Common myeloid progenitor, CD34-positive (primary cell): ENCODE measurements around the gene SPRY2.
A peak's percentile ranks its signal among the peaks of the same experiment; 100 is the strongest.

ENCODE experiments used
- CTCF ChIA-PET: fragments of 350-600 bp; sonication (Branson Sonifier 250); formaldehyde crosslinking; loops from one replicate; lab custom pipeline; 2021; ENCODE audit warnings: antibody characterized with exemption; lab: Charles Lee
- POLR2A ChIA-PET: fragments of 350-600 bp; sonication (Branson Sonifier 250); formaldehyde crosslinking; loops from one replicate; lab custom pipeline; 2021; ENCODE audit warnings: antibody characterized with exemption; lab: Charles Lee
- DNase-seq, 3 donors: peaks; one replicate each; pipeline versions ENCODE4 v3.0.0 to v3.0.0-alpha.2; 2013
- H3K27ac ChIP-seq, 2 experiments: 1 replicate in 1 of 2; 2 replicates in 1 of 2; pipeline ENCODE4 v1.7.0; 2013; ENCODE audit warnings: inconsistent platforms in 2 of 2, low read length in 2 of 2, mild to moderate bottlenecking in 2 of 2, low read depth in 1 of 2, moderate library complexity in 1 of 2; ENCODE audit not compliant: severe bottlenecking in 2 of 2, insufficient read depth in 1 of 2, poor library complexity in 1 of 2
- H3K27me3 ChIP-seq, 5 experiments: replicated peaks in 2 of 5; 1 replicate in 3 of 5; 2 replicates in 2 of 5; pipeline versions ENCODE4 v1.6.1 to v1.7.0; 2013; ENCODE audit warnings: low read length in 4 of 5, mild to moderate bottlenecking in 2 of 5, moderate library complexity in 2 of 5, inconsistent platforms in 1 of 5; ENCODE audit not compliant: insufficient read depth in 5 of 5, control insufficient read depth in 4 of 5
- H3K36me3 ChIP-seq, 4 experiments: 1 replicate in 2 of 4; 2 replicates in 2 of 4; pipeline versions ENCODE4 v1.6.1 to v1.7.0; 2013; ENCODE audit warnings: low read length in 3 of 4, control low read depth in 1 of 4, mild to moderate bottlenecking in 1 of 4; ENCODE audit not compliant: control insufficient read depth in 4 of 4, insufficient read depth in 4 of 4
- H3K4me1 ChIP-seq, 4 experiments: 1 replicate in 3 of 4; 2 replicates in 1 of 4; pipeline versions ENCODE4 v1.6.1 to v1.7.1; 2013; ENCODE audit warnings: low read length in 3 of 4, mild to moderate bottlenecking in 3 of 4, control low read depth in 1 of 4, inconsistent platforms in 1 of 4, moderate library complexity in 1 of 4; ENCODE audit not compliant: control insufficient read depth in 4 of 4, insufficient read depth in 4 of 4; ENCODE audit errors: control extremely low read depth in 1 of 4
- H3K4me3 ChIP-seq, 7 experiments: 1 replicate in 4 of 7; 2 replicates in 3 of 7; pipeline versions ENCODE4 v1.5.1 to v1.7.0; 2013; ENCODE audit warnings: mild to moderate bottlenecking in 7 of 7, low read length in 6 of 7, moderate library complexity in 6 of 7, inconsistent platforms in 2 of 7, low read depth in 2 of 7, control low read depth in 1 of 7; ENCODE audit not compliant: insufficient read depth in 4 of 7, control insufficient read depth in 1 of 7; ENCODE audit errors: extremely low read depth in 1 of 7
- H3K9me3 ChIP-seq, 5 experiments: 1 replicate in 4 of 5; 2 replicates in 1 of 5; pipeline versions ENCODE4 v1.6.1 to v1.7.1; 2013; ENCODE audit warnings: low read length in 4 of 5, mild to moderate bottlenecking in 2 of 5, inconsistent platforms in 1 of 5, low read depth in 1 of 5, moderate library complexity in 1 of 5; ENCODE audit not compliant: control insufficient read depth in 4 of 5, insufficient read depth in 2 of 5; ENCODE audit errors: control extremely low read depth in 1 of 5
- WGBS: methylation state at CpG from one replicate; pipeline ENCODE4 v1.1.5; 2013; ENCODE audit not compliant: insufficient coverage; 5-methylcytosine and 5-hydroxymethylcytosine counted together

SPRY2 gene

GRCh38 chr13:80337288-80338081 lies 3.4 kb downstream of the SPRY2 start:
- CTCF ChIA-PET: interaction anchor here (1.2 kb wide), 1 partner anchor 665 kb away, joined by 3 read pairs; no protein-coding TSS in a partner anchor
- Histone ChIP-seq H3K9me3 (no peaks in the 10 kb centered on the region), H3K4me3 (peak overlapping the region in 1 of 7 experiments; percentile 97), H3K4me1 (peaks cover 16 to 40% (median 33%) of the 10 kb centered on the region in 4 experiments), H3K27ac (no peak overlapping the region), H3K36me3 (peaks cover 5 to 14% (median 8%) of the 10 kb centered on the region in 4 experiments), H3K27me3 (no peaks in the 10 kb centered on the region)
- POLR2A ChIA-PET: no interaction called here
- WGBS: 98% methylated on average over 19 of the region's 26 CpGs
- DNase-seq: no peak

- Histone ChIP-seq H3K27ac (no peak overlapping the region), H3K9me3 (no peaks in the 10 kb centered on the region), H3K4me1 (peaks cover 10 to 34% (median 28%) of the 10 kb centered on the region in 4 experiments), H3K36me3 (peaks cover 8 to 14% (median 8%) of the 10 kb centered on the region in 4 experiments), H3K27me3 (no peaks in the 10 kb centered on the region), H3K4me3 (no peak overlapping the region)
- DNase-seq: no peak
- POLR2A ChIA-PET: no interaction called here
- 98% methylated on average over 9 of the region's 9 CpGs for WGBS
- CTCF ChIA-PET: interaction anchor here (1.2 kb wide), 1 partner anchor 664 kb away, joined by 3 read pairs; no protein-coding TSS in a partner anchor
Measured at GRCh38 chr13:80336776-80337287, 4.1 kb downstream of the SPRY2 start.

- Histone ChIP-seq H3K4me1 (peaks cover 8 to 31% (median 25%) of the 10 kb centered on the region in 4 experiments), H3K27me3 (no peaks in the 10 kb centered on the region), H3K36me3 (peaks cover 8 to 14% (median 9%) of the 10 kb centered on the region in 4 experiments), H3K4me3 (no peak overlapping the region), H3K27ac (no peak overlapping the region), H3K9me3 (no peaks in the 10 kb centered on the region)
- WGBS: no CpG with 5 or more reads among the region's 2 CpGs
- POLR2A ChIA-PET: no interaction called here
- CTCF ChIA-PET: interaction anchor here (1.1 to 1.2 kb wide), 2 partner anchors 557 to 664 kb away, joined by 3 read pairs; no protein-coding TSS in a partner anchor
- no peak for DNase-seq
Measured at GRCh38 chr13:80336370-80336769, 4.6 kb downstream of the SPRY2 start.

- WGBS: no CpG with 5 or more reads among the region's 2 CpGs
- DNase-seq: peak in 2 of 3 donors; percentile 33 to 53
- Histone ChIP-seq H3K9me3 (no peaks in the 10 kb centered on the region), H3K27me3 (no peaks in the 10 kb centered on the region), H3K4me1 (peaks cover 8 to 20% (median 13%) of the 10 kb centered on the region in 4 experiments), H3K36me3 (peaks cover 8 to 14% (median 9%) of the 10 kb centered on the region in 4 experiments), H3K27ac (no peak overlapping the region), H3K4me3 (no peak overlapping the region)
- POLR2A ChIA-PET: interaction anchor here (0.6 to 0.9 kb wide), 2 partner anchors 258 to 545 kb away, joined by 4 to 5 read pairs; no protein-coding TSS in a partner anchor
- CTCF ChIA-PET: interaction anchor here (1.4 kb wide), 1 partner anchor 10 kb away, joined by 5 read pairs; no protein-coding TSS in a partner anchor
Measured at GRCh38 chr13:80334597-80335260, 6.2 kb downstream of the SPRY2 start.

GRCh38 chr13:80331984-80332383 lies 8.9 kb downstream of the SPRY2 start:
- Histone ChIP-seq H3K9me3 (no peaks in the 10 kb centered on the region), H3K4me3 (no peak overlapping the region), H3K4me1 (peaks cover 0 to 4% (median 2%) of the 10 kb centered on the region in 4 experiments), H3K36me3 (peaks cover 4 to 9% (median 6%) of the 10 kb centered on the region in 4 experiments), H3K27me3 (no peaks in the 10 kb centered on the region), H3K27ac (no peak overlapping the region)
- WGBS: no CpG with 5 or more reads among the region's 2 CpGs
- no peak for DNase-seq
- ChIA-PET CTCF (no interaction called here), POLR2A (no interaction called here)

- DNase-seq: no peak
Measured at GRCh38 chr13:80329250-80329649, 11.7 kb downstream of the SPRY2 start.

More at GRCh38 chr13:80329250-80329649, 11.7 kb downstream of the SPRY2 start:
- no peak overlapping the region for H3K4me3 ChIP-seq
- no peaks in the 10 kb centered on the region for H3K9me3 ChIP-seq
- peaks cover 0 to 3% (median under 1%) of the 10 kb centered on the region in 4 experiments for H3K36me3 ChIP-seq
- ChIA-PET POLR2A (no interaction called here), CTCF (interaction anchor here (1.1 to 1.8 kb wide), 2 partner anchors 21 to 53 kb away, joined by 3 to 4 read pairs; no protein-coding TSS in a partner anchor)
- H3K4me1 ChIP-seq: no peaks in the 10 kb centered on the region
- no peaks in the 10 kb centered on the region for H3K27me3 ChIP-seq
- no peak overlapping the region for H3K27ac ChIP-seq
